Thoracic aorta (tissue), 2 donors: ENCODE data around the gene UGDH. TPM values are rescaled to one million over a fixed set of nuclear protein-coding genes. Genes with fewer than 3 reads are reported as not detected.
A peak's percentile ranks its signal among the peaks of the same experiment; 100 is the strongest.
"Not testable (repeated sequence)": the region's sequence is repeated elsewhere in the genome, so short reads cannot be mapped to it uniquely, and the experiment has no call there.

Experiments
- ATAC-seq: fragments of 150-250 bp; one replicate; pipeline ENCODE4 v1.8.0; 2017; ENCODE audit warnings: low read depth; ENCODE audit not compliant: insufficient number of reproducible peaks, low FRiP score
- DNase-seq: peaks from one replicate; pipeline ENCODE4 v3.0.0-alpha.2; 2020; ENCODE audit warnings: low spot score
- H3K27ac ChIP-seq, 2 donors: fragments of 200-600 bp; sonication (generic); 1 replicate in 1 of 2; 2 replicates in 1 of 2; pipeline ENCODE4 v1.5.1; 2016; ENCODE audit warnings: mild to moderate bottlenecking in 2 of 2, moderate library complexity in 2 of 2
- H3K27me3 ChIP-seq: fragments of 200-600 bp; sonication (generic); replicated peaks from 2 replicates; pipeline ENCODE4 v1.6.0; 2016; ENCODE audit warnings: mild to moderate bottlenecking; ENCODE audit not compliant: insufficient read depth
- H3K36me3 ChIP-seq: fragments of 200-600 bp; sonication (generic); one replicate; pipeline ENCODE4 v1.5.1; 2016
- H3K4me1 ChIP-seq, 2 donors: fragments of 200-600 bp; sonication (generic); 1 replicate in 1 of 2; 2 replicates in 1 of 2; pipeline versions ENCODE4 v1.5.1 to v1.6.0; 2016; ENCODE audit warnings: low read depth in 2 of 2, mild to moderate bottlenecking in 1 of 2; ENCODE audit not compliant: control insufficient read depth in 1 of 2
- H3K4me3 ChIP-seq: fragments of 200-600 bp; sonication (generic); 2 replicates; pipeline ENCODE4 v1.5.1; 2016; ENCODE audit warnings: mild to moderate bottlenecking
- H3K9me3 ChIP-seq: fragments of 200-600 bp; sonication (generic); 2 replicates; pipeline ENCODE4 v1.5.1; 2016
- total RNA-seq, 2 donors: library from RNA; depleted of rRNA; stranded (reverse); fragments of >200 nt; gene quantifications; one replicate each; pipeline versions ENCODE4 v1.1.0 to v1.2.3, GENCODE V29; 2016
- TF ChIP-seq, protein P1 (sequence below): fragments of 200-600 bp; sonication (generic); IDR thresholded peaks from one replicate; pipeline ENCODE4 v1.5.1; 2019; ENCODE audit warnings: antibody characterized with exemption

The UGDH gene
- total RNA-seq, 2 donors from 2014 or later = 103 to 736 TPM

DNA sequence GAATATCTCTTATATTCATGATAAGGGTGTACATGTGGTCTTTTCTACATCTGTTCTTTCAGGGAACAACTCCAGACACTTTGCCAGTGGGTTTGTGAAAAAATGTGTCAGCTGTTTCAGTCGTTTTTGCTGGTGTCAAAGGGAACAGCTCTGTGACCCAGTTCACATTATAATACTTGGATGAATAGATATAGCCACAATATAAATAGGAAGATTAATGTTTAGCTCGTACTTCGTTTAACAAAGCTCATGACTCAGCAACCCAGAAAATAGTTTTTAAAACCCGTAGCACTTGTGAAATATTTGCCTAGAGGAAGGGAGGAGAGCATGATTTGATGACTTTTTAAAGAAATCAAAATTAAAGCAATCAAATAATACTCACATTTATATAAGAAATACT lies 60.5 kb downstream of the UGDH start:
- Histone ChIP-seq H3K9me3 (no peaks in the 10 kb centered on the region), H3K27me3 (no peaks in the 10 kb centered on the region), H3K4me1 (no peaks in the 10 kb centered on the region), H3K27ac (no peak overlapping the region), H3K36me3 (peaks cover 10% of the 10 kb centered on the region), H3K4me3 (no peak overlapping the region)
- no peak for ATAC-seq
- TF ChIP-seq, protein P1, sequence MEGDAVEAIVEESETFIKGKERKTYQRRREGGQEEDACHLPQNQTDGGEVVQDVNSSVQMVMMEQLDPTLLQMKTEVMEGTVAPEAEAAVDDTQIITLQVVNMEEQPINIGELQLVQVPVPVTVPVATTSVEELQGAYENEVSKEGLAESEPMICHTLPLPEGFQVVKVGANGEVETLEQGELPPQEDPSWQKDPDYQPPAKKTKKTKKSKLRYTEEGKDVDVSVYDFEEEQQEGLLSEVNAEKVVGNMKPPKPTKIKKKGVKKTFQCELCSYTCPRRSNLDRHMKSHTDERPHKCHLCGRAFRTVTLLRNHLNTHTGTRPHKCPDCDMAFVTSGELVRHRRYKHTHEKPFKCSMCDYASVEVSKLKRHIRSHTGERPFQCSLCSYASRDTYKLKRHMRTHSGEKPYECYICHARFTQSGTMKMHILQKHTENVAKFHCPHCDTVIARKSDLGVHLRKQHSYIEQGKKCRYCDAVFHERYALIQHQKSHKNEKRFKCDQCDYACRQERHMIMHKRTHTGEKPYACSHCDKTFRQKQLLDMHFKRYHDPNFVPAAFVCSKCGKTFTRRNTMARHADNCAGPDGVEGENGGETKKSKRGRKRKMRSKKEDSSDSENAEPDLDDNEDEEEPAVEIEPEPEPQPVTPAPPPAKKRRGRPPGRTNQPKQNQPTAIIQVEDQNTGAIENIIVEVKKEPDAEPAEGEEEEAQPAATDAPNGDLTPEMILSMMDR = no peak
- no peak for DNase-seq

DNA sequence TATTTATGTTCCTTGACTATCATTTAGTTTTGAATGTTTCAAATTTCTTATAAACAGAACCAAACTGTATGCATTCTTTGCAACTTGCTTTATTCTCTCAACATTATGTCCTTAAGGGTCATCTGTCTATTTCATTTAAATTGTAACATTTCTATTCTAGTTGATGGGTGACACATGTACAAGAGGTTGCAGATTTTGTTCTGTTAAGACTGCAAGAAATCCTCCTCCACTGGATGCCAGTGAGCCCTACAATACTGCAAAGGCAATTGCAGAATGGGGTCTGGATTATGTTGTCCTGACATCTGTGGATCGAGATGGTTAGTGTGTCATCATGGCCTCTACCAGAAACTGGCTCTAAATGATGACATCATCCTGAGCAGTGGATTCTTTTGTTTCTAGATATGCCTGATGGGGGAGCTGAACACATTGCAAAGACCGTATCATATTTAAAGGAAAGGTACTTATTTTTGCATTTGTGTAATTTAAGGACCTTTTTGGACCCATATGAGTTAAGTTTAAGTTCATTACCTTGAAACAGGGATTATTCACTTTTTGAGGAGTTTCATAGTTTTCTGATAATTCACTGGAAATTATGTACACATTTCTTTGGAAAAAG lies 62.2 kb downstream of the UGDH start:
- H3K9me3 ChIP-seq = no peaks in the 10 kb centered on the region
- H3K4me3 ChIP-seq = no peak overlapping the region
- ATAC-seq = no peak
- TF ChIP-seq, protein P1 = no peak
- peaks cover 0 to 1% of the 10 kb centered on the region in 2 donors for H3K4me1 ChIP-seq
- no peak for DNase-seq
- no peak overlapping the region for H3K27ac ChIP-seq
- peaks cover 10% of the 10 kb centered on the region for H3K36me3 ChIP-seq
- no peaks in the 10 kb centered on the region for H3K27me3 ChIP-seq

DNA sequence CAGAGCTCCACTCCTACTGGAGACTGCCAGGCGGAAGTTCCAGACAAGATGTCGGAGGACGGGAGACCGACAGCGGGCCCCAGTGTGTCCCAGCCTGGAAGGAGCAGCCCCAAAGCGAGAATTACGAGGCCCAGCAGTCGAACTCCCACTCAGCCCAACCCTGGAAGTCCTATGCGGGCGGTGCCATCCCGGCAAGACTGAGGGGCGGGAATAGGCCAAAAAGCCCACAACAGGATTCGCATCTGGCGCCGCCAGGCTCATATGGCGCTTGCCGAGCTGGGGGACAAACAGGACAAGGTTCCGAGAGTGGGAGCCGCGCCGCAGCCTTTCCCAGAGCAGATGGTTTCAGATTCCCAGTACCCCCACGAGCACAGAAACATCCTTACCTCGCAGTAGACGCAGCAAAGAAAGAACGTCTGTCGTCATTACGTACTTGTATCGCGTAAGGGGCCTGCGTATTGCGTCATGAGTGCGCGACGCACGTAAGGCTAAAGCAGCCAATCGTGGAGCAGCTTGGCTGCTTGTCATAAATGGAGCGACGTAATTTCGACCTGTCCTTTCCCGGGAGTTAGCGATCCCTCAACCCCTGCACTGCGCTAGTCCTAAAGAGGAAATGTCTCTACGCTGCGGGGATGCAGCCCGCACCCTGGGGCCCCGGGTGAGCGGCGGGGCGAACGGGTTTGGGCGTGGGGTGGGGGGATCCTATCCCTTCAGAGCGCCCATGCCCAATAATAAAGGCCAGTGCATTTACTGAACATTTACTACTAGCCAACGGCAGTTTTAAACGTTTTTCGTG lies 68.5 kb downstream of the UGDH start, which contains the start of the genes LIAS and RPL9:
LIAS (plus strand) TSS at position 552 of the 796 bp plus-strand sequence; CDS start at position 614, 62 bp downstream.
RPL9 (minus strand) TSS at position 418 of the 796 bp plus-strand sequence. CDS start 483 bp downstream, outside the sequence.
- ATAC-seq (peak; percentile 99), DNase-seq (peak; percentile 91)
- Histone ChIP-seq H3K36me3 (peaks cover 35% of the 10 kb centered on the region), H3K27me3 (no peaks in the 10 kb centered on the region), H3K9me3 (no peaks in the 10 kb centered on the region), H3K4me3 (peak within 1 kb of the TSS; percentile 95), H3K4me1 (peaks cover 13 to 37% of the 10 kb centered on the region in 2 donors), H3K27ac (peak within 1 kb of the TSS; percentile 96 to 98)
- TF ChIP-seq, protein P1 = no peak

DNA sequence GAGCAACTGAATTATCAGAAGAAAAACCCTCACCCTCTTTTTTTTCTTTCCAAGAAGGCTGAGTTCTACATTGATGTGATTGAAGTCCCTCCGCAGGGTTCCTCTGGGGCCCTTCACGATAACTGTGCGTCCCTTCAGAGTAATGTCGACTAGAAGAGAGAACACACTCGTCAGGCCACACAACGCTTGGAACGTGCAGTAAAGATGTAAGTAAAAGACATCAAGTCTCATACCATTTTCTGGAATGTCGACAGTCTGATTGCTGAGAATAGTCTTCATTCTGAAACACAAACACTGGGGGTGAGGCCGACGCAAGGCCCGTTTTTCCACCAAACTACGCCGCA lies 69.1 kb downstream of the UGDH start:
- ATAC-seq = not testable (repeated sequence)
- peaks cover 39% of the 10 kb centered on the region for H3K36me3 ChIP-seq

DNA sequence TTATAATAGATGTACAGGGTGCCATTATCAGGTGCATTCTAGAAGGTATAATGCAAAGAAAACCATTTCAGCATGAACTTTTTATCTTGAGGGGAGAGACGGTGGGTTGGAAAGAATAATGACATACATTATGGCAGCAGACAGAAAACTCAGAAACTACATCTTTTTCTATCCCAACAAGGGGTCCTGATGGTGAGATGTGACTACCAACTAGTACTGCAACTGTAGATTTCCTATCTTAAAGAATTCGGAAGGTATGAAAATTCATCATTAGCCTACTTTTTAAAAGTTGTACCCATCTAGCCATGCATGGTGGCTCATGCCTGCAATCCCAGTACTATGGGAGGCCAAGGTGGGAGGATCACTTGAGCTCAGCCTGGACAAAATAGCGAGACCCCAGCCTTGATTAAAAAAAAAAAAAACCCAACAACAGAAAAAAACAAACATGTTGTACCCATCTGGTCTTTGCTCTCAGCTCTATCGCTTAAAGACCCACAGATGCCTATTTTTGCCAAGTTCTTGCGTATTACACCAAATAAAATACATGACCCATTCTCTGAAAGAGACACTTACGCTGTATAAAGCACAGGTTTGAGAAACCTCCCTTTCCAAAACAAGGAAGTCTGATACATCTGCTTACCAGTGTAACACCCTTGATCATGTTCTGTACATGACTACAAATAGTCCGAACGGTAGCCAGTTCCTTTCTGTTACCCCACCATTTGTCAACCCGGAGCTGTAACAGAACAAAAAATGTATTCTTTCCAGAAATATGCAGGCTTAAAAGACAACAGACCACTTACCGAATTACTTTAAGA lies 70.1 kb downstream of the UGDH start:
- Histone ChIP-seq H3K4me1 (peaks cover 13 to 37% of the 10 kb centered on the region in 2 donors), H3K4me3 (peak overlapping the region; percentile 95), H3K27me3 (no peaks in the 10 kb centered on the region), H3K36me3 (peaks cover 44% of the 10 kb centered on the region), H3K9me3 (no peaks in the 10 kb centered on the region), H3K27ac (peak overlapping the region; percentile 96 to 98)
- TF ChIP-seq, protein P1 = no peak
- DNase-seq = no peak
- ATAC-seq = no peak

More for the DNA sequence above, 69.1 kb downstream of the UGDH start:
- Histone ChIP-seq H3K27ac (peak overlapping the region; percentile 96 to 98), H3K4me3 (peak overlapping the region; percentile 95), H3K4me1 (peaks cover 13 to 37% of the 10 kb centered on the region in 2 donors)
- not testable (repeated sequence) for H3K27me3 ChIP-seq, DNase-seq, H3K9me3 ChIP-seq
